Ishikawa (cell line): ENCODE results near the gene DNAJC27.

Experiments
- CEBPB ChIP-seq: IDR thresholded peaks from 2 replicates; pipeline ENCODE4 v1.6.1; 2012
- CREB1 ChIP-seq: IDR thresholded peaks from 2 replicates; pipeline ENCODE4 v1.6.1; 2012; ENCODE audit warnings: low read depth
- EGR1 ChIP-seq: IDR thresholded peaks from 2 replicates; pipeline ENCODE4 v1.6.1; 2012
- EP300 ChIP-seq: IDR thresholded peaks from 2 replicates; pipeline ENCODE4 v1.6.1; 2012; ENCODE audit warnings: borderline replicate concordance
- FOXM1 ChIP-seq: IDR thresholded peaks from 2 replicates; pipeline ENCODE4 v1.6.1; 2012; ENCODE audit warnings: low read depth, borderline replicate concordance
- NFIC ChIP-seq: IDR thresholded peaks from 2 replicates; pipeline ENCODE4 v1.6.1; 2012
- RAD21 ChIP-seq: IDR thresholded peaks from 2 replicates; pipeline ENCODE4 v1.6.1; 2012; ENCODE audit warnings: low read depth
- TAF1 ChIP-seq: IDR thresholded peaks from 2 replicates; pipeline ENCODE4 v1.6.1; 2012; ENCODE audit warnings: low read depth, mild to moderate bottlenecking
- TCF12 ChIP-seq: IDR thresholded peaks from 2 replicates; pipeline ENCODE4 v1.6.1; 2012; ENCODE audit warnings: low read depth
- TEAD4 ChIP-seq: IDR thresholded peaks from 2 replicates; pipeline ENCODE4 v1.6.1; 2012
- YY1 ChIP-seq: IDR thresholded peaks from 2 replicates; pipeline ENCODE4 v1.6.1; 2012; ENCODE audit warnings: low read depth
- ZBTB7A ChIP-seq: IDR thresholded peaks from 2 replicates; pipeline ENCODE4 v1.6.1; 2012; ENCODE audit warnings: low read depth
- TF ChIP-seq, protein P1 (sequence below): IDR thresholded peaks from 2 replicates; pipeline ENCODE4 v1.6.1; 2012
- TF ChIP-seq, protein P2 (sequence below): IDR thresholded peaks from 2 replicates; pipeline ENCODE4 v1.6.1; 2012
- TF ChIP-seq, protein P3 (sequence below): IDR thresholded peaks from 2 replicates; pipeline ENCODE4 v1.6.1; 2012; ENCODE audit warnings: low read depth, mild to moderate bottlenecking

The DNAJC27 gene

DNA sequence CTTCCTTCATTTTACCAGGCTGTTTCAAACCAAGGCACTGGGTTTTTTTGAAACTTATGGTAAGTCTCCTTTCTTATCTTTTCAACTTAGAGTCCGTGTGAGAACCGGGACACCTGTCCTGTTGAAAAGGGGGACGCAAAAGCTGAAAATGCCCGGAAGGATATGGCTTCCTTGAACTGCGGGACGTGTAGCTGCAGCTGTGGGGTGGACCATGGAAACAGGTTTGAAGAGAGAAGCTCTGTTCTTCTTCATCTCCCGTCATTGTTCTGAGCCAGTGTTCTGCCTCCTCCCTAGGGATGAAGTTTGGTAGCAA lies 29.5 kb upstream of the DNAJC27 start:
- TF ChIP-seq NFIC: no peak
- TF ChIP-seq CREB1: no peak
- no peak for TF ChIP-seq TEAD4
- TF ChIP-seq EGR1: no peak
- no peak for TF ChIP-seq TAF1
- TF ChIP-seq, protein P1, sequence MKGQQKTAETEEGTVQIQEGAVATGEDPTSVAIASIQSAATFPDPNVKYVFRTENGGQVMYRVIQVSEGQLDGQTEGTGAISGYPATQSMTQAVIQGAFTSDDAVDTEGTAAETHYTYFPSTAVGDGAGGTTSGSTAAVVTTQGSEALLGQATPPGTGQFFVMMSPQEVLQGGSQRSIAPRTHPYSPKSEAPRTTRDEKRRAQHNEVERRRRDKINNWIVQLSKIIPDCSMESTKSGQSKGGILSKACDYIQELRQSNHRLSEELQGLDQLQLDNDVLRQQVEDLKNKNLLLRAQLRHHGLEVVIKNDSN: no peak
- no peak for TF ChIP-seq ZBTB7A
- TF ChIP-seq, protein P2, sequence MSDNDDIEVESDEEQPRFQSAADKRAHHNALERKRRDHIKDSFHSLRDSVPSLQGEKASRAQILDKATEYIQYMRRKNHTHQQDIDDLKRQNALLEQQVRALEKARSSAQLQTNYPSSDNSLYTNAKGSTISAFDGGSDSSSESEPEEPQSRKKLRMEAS: no peak
- TF ChIP-seq, protein P3, sequence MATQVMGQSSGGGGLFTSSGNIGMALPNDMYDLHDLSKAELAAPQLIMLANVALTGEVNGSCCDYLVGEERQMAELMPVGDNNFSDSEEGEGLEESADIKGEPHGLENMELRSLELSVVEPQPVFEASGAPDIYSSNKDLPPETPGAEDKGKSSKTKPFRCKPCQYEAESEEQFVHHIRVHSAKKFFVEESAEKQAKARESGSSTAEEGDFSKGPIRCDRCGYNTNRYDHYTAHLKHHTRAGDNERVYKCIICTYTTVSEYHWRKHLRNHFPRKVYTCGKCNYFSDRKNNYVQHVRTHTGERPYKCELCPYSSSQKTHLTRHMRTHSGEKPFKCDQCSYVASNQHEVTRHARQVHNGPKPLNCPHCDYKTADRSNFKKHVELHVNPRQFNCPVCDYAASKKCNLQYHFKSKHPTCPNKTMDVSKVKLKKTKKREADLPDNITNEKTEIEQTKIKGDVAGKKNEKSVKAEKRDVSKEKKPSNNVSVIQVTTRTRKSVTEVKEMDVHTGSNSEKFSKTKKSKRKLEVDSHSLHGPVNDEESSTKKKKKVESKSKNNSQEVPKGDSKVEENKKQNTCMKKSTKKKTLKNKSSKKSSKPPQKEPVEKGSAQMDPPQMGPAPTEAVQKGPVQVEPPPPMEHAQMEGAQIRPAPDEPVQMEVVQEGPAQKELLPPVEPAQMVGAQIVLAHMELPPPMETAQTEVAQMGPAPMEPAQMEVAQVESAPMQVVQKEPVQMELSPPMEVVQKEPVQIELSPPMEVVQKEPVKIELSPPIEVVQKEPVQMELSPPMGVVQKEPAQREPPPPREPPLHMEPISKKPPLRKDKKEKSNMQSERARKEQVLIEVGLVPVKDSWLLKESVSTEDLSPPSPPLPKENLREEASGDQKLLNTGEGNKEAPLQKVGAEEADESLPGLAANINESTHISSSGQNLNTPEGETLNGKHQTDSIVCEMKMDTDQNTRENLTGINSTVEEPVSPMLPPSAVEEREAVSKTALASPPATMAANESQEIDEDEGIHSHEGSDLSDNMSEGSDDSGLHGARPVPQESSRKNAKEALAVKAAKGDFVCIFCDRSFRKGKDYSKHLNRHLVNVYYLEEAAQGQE: no peak
- TF ChIP-seq YY1: no peak
- no peak for TF ChIP-seq FOXM1
- no peak for TF ChIP-seq TCF12
- no peak for TF ChIP-seq RAD21
- TF ChIP-seq CEBPB: no peak
- no peak for TF ChIP-seq EP300

DNA sequence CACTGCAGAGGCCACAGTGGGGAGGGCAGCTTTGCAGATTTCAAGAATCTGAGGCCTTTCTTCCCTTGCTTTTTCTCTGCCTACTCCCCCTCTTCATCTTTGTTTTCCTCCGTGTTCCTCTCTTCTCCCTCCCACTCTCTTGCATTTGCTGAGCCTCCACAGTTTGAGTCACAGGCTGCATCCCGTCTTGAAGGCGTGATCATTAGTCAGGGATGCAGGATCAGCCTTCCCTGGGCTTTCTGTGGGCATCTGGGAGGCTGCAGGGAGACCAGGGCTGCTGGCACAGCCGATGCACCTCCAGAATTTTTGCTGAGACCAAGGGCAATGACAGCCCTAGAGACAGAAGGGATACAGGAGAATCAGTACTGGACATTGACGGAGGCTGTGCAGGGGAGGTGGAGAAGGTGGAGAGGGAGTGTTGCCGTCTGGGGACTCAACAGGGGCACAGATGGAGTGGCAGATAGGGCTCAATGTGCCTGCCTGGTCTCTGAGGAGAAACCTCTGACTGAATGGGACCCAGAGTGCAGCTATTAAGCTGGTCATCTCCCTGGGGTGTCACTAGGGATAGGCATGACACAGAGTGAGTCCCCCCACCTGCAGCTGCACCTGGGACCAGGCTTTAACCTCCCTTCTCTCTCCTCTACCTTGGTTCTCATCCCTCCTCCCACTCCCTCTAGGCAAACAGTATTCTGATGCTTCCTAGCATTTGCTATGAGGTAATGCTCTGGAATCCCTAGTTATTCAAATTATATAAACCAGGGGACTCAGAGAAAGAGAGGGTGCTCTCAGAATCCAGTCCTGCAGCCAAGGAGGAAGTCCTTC lies 29.0 kb upstream of the DNAJC27 start:
- no peak for TF ChIP-seq TCF12
- TF ChIP-seq RAD21: no peak
- no peak for TF ChIP-seq CEBPB
- no peak for TF ChIP-seq EGR1
- TF ChIP-seq FOXM1: no peak
- TF ChIP-seq NFIC: no peak
- no peak for TF ChIP-seq TAF1
- no peak for TF ChIP-seq CREB1
- no peak for TF ChIP-seq TEAD4
- TF ChIP-seq EP300: no peak
- TF ChIP-seq, protein P2: no peak
- TF ChIP-seq ZBTB7A: no peak
- no peak for TF ChIP-seq YY1
- TF ChIP-seq, protein P1: no peak

DNA sequence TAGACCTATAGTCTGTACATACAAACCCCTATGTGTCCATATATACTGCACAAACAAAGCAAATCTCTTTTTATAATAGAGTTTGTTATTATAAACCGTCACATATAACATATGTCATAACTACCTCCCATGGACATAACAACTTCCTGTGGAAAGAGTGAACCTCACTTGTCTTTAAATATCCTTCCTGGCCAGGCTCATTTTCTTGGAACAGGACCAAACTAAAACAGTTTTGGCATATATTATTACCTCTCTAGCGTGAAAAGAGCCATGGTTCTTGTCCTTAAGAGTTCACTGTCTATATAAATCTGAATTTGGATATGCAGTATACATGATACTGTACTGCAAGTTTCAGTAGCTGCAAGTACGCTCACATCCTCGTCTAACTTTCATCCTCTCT lies 28.3 kb upstream of the DNAJC27 start:
- TF ChIP-seq EP300 (no peak), RAD21 (no peak), CREB1 (no peak)

DNA sequence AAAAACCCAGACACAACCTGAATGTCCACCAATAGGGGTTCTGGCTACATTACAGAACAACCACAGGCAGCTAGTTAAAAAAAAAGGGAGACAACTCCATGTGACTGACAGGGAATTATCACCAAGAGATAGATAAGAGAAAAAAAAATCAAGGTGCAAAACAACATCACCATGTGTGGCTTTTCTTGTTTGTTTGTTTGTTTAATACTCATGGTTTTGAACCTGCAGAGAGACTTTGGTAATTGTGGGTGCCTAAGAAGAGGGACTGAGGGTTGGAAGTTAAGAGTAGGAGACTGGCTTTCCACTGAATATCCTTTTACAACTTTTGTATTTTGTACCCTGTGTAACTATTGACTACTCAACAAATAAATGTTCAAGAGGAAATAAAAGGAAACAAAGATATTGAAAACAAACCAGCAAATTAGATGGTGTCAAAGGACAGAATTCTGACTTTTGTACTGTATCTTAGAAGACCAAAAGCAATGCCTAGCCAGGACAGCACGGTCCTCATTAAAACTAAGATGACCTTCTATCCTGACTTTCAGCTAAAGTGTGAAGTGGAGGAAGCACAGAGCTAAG lies 22.5 kb upstream of the DNAJC27 start:
- TF ChIP-seq CEBPB (no peak), FOXM1 (no peak), TEAD4 (no peak), YY1 (no peak), CREB1 (no peak), NFIC (no peak), ZBTB7A (no peak), TCF12 (no peak)
- TF ChIP-seq, protein P2: no peak

DNA sequence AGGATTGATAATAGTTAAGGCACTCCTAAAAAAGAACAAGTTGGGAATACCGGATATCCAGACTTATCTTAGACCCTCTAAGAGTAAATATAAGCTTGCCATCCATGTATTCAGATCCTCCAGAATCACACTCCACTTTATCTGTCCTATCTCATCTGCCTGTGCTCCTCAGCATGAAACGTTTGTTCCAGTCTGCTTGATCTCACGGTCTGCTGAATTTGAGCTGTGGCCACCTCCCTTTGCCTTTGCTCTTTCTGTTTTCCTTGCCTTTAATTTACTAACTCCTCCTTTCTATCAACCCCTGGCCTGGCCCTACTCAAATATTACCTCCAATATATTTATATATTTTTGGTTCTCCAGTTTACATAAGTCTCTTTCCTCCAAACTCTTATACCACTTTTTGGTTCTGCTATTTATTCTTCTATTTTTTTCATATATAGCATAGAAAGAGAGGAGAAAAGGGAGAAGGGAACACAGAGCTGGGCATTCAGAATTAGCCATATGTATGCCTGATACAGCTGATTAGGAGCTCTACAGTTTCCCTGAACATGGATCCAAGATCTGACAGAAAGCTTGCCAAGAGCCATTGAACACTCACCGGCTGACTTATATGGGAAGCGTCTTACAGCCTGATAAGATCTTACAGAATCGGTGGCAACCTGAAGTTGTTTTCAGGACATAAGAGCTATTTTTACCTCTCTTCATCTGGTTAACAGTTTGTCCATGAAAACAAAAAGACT lies 21.8 kb upstream of the DNAJC27 start:
- TF ChIP-seq NFIC (no peak), EP300 (no peak), EGR1 (no peak), YY1 (no peak), TCF12 (no peak), CREB1 (no peak), FOXM1 (no peak), CEBPB (no peak), TEAD4 (no peak), ZBTB7A (no peak), TAF1 (no peak), RAD21 (no peak)
- TF ChIP-seq, protein P3: no peak
- TF ChIP-seq, protein P1: no peak
- TF ChIP-seq, protein P2: no peak
